GM19467 (cell line): ENCODE data around the gene NEGR1.

Source experiments
- ATAC-seq: cut with Tn5 transposase; IDR thresholded peaks from one replicate; pipeline ENCODE4 v1.9.1; 2021; ENCODE audit warnings: mild to moderate bottlenecking, moderate library complexity; ENCODE audit not compliant: unreplicated experiment

The NEGR1 gene

DNA sequence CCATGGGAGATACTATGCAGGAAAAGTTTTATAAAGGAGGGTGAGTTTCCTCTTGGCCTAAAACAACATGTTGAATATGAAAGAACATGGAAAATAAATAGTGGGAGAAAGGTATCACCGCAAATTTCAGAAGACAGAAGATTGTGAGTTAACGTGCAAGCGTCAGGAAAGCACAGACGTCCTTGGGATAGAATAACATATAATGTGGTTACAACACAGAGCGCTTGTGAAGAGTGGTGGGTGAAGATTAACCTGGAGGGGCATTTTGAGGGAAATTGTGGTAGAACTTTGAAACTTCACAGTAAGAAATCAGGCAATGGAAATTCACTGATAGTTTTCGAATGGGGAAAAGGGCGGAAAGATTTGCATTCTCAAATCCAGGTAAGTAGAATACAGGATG is 47.3 kb downstream of the NEGR1 start:
- no peak for ATAC-seq

GRCh38 chr1:72230746-72231145 is 51.6 kb downstream of the NEGR1 start:
- no peak for ATAC-seq

DNA sequence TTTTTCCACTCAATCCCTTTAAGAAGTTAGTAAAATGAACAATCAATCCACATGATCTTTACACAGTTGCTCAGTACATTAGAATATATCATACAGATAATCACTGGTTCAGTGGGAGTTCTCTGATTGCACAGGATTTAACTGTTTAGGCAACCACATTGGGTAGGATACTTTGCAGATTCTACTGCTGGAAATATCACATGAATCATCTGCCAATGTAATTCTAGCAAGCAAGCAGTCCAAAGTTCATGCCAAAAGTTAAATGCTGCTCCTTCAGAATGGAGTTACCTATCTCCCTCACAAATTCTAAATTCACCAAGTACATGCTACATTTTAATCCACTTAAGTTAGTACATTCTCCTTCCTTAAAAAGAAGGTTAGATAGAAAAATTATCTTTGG is 52.4 kb downstream of the NEGR1 start:
- ATAC-seq = no peak

DNA sequence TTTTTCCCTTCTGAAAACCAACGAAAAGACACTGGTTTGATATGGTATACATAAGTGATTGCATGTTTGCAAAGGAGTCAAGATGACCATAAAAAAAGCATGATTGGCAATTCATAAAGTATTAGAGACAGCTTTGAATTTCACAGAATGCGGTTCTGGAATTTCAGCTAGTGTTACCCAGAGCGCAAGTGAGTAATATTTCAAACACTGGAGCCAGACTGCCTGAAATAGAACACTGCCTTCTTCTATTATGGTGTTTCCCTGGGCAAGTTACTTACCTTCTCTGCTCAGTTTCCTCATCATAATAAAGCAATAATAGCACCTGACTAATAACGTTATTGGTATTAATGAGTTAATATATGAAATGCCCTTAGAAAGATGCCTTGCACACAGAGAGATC is 54.7 kb downstream of the NEGR1 start:
- ATAC-seq = no peak

- no peak for ATAC-seq
Observed at GRCh38 chr1:72224506-72224905, 57.8 kb downstream of the NEGR1 start.

- ATAC-seq = no peak
Observed at GRCh38 chr1:72221811-72222210, 60.5 kb downstream of the NEGR1 start.

DNA sequence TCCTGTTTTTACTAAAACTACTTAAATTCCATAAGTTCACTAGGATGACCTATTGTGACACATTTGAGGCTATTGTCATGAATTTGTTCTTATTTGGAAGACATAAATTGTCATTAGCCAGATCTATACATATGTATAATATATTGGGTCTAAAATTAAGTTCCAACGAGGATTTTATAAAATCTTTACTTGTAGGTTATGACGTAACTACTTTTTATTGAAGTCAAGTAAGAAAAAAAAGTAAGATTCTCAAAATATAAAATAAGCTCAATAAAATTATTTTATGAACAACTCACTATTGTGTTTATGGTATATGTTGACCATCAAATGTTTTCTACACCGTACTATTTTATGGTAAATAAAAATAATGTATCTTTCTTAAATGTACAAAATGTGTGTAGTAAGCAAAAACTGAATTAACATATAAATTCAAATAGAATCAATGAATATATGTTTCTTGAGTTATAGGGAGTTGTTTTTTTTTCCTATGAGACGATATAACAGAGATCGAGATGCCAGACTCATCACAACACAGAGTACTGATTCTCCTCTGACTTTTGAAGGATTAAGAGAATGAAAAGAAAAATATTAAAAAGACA is 64.1 kb downstream of the NEGR1 start:
- ATAC-seq = no peak

DNA sequence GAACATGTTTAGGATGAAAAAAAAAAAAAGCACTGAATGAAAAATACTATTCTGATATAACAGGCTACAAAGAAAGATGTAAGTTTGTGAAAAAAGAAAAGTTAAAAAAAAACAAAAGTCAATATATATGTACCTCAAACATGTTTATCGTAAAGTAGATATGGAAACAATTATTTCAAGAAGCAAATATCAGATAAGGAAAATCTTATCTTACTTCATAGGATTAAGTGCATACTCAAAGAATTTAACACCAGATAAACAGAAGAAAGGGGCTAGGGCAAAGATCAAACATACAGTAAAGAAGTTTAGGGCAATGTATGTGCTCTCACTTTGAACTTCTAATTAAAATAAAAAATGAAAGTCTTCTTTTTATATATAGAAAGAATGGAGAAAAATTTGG is 75.3 kb downstream of the NEGR1 start:
- ATAC-seq = no peak

DNA sequence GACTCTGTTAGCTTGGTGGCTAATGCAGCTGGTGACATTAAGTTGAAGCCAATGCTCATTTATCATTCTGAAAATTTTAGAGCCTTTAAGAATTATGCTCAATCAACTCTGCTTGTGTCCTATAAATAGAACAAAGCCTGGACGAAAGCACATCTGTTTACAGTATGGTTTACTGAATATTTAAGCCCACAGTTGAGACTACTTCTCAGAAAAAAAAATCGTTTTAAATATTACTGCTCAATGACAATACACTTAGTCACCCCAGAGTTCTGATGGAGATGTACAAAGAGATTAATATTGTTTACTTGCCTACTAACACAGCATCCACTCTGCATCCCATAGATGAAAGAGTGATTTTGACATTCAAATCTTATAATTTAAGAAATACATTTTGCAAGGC is 79.6 kb downstream of the NEGR1 start:
- ATAC-seq = no peak

GRCh38 chr1:72197786-72198185 is 84.6 kb downstream of the NEGR1 start:
- ATAC-seq = no peak

GRCh38 chr1:72186733-72187307 is 95.5 kb downstream of the NEGR1 start:
- no peak for ATAC-seq

GRCh38 chr1:72184099-72184701 is 98.1 kb downstream of the NEGR1 start:
- ATAC-seq = no peak

DNA sequence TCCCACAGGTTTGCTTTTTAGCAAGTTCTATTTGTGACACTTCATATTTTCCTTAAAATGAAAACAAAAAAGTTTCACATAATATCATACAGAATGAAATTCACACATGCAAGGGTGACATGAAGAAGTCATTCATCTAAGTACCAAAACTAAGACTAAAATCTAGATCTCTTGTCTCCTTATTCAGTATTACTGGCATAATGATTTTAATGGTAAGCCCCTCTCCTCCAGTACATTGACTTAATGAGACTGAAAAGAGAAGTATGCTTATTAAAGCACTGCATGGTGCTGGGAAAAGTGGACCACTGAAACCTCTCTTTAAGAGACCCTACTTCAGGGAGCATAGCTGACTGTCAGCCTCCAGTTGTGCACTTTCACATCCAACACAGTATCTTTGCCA is 99.5 kb downstream of the NEGR1 start:
- no peak for ATAC-seq

DNA sequence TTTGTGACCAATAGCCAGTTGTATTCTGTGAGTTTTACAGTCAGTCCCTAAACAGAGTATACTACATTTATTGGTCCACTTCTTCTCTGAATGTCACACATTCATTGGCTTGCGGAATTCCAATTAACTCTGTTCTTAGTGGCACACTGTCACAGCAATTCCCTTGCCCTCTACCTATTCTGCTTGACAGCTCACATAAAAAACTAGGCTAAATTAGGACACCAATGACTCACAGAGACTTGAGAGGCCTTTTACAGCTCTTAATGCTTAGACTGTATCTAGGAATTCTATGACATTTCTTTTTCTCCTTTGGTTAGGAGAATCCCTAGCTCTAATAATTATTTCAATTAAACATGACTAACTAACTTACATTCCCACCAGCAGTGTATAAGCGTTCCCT is 104.1 kb downstream of the NEGR1 start:
- ATAC-seq = no peak

DNA sequence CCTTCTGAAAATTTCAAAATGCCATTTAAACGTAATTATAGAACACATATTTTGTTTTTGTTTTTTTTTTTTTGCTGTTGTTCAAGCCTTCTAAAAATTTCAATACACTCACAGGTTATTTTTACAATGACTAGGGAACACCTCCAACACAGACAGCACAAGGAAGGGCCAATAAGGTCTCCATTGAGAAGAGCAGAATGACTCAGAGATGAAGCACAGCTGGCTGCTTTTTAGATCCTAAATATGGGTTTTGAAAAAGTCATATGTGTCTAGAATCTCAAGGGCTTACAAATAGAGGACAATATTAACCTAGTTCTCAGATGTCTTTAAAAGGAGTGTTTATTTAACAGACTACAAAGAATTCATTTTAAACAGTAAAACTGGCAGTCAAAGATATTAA is 104.6 kb downstream of the NEGR1 start:
- no peak for ATAC-seq

DNA sequence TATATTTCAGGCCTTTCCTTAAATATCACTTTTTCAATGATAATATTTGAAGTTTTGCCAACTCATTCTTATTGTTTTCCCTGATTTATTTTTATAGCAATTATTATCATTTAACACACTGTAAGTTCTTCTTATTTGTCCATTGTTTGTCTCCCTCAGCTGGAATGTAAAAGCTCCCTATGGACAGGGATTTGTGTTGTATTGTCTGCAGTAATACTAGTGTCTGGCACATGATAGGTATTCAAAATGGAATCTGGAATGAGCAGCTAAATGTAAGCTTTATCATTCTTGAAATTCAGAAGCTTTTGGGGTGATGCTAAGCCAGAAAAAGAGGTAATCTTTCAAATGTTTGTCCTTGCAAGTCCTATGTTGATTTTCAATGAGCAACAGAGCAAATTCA is 112.1 kb downstream of the NEGR1 start:
- ATAC-seq = no peak

DNA sequence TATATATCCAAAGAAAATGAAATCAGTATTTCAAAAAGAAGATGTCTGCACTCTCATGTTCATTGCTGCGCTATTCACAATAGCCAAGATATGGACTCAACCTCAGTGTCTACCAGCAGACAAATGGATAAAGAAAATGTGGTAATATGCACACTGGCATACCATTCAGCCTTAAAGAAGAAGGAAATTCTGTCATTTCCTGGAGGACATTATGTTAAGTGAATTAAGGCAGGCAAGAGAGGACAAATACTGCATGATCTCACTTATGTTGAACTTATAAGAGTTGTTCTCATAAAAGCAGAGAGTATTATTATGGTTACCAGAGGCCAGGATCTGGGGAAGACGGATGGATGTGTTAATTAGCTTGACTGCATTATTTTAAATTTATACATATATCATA is 115.9 kb downstream of the NEGR1 start:
- no peak for ATAC-seq

GRCh38 chr1:72150508-72150907 is 131.8 kb downstream of the NEGR1 start:
- ATAC-seq = no peak

GRCh38 chr1:72141875-72142274 is 140.5 kb downstream of the NEGR1 start:
- no peak for ATAC-seq

DNA sequence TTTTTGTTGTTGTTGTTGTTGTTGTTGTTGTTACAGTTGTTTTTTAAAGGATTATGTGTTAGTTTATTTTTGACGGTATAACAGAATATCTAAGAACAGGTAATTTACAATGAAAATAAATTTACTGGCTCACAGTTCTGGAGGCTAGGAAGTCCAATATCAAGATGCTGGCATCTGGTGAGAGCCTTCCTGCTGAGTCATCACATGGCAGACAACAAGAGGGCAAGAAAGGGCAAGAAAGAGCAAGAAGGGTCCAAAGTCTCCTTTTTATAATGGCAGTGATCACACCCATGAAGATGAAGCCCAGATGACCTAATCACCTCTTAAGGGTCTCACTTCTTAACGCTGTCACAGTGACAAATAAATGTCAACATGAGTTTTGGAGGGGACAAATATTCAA is 142.1 kb downstream of the NEGR1 start:
- no peak for ATAC-seq

DNA sequence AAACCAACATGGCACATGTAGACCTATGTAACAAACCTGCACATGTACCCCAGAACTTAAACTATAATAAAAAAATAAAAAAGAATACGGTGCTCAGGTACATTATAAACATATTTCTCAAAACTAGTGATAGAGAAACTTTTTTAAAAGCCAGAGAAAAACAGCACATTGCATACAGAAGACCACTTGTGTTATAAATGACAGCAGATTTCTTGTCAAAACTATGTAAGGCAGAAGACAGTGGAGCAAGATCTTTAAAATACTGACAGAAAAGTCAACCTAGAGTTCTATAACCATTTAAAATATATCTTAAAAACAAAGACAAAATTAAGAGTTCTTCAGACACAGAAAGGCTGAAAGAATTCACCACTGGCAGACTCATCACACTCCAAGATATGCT is 144.7 kb downstream of the NEGR1 start:
- no peak for ATAC-seq

DNA sequence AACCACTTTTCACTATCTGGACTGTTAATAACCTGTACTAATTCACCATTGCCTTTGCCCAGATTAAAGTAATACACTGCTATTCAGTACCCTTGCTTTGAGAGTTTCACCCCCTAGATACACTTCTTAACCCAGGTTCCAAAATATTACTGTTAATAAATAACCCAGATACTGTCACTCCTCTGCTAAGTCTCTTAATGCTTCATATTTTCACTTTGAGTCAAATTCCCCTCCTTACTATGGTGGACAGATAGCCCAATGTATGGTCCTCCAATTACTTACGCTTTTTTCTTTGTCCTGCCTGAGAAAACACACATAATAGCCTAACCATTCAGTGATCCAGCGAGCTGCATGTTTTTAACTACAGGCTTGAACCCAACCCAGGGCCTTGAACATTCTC is 152.5 kb downstream of the NEGR1 start:
- no peak for ATAC-seq
